HG03460 (cell line): ENCODE measurements around the gene ZNF385B.
"Not testable (repeated sequence)": the region's sequence is repeated elsewhere in the genome, so short reads cannot be mapped to it uniquely, and the experiment has no call there.

ENCODE experiments used
- ATAC-seq: cut with Tn5 transposase; IDR thresholded peaks from one replicate; pipeline ENCODE4 v1.9.1; 2021; ENCODE audit not compliant: unreplicated experiment

Gene ZNF385B

DNA sequence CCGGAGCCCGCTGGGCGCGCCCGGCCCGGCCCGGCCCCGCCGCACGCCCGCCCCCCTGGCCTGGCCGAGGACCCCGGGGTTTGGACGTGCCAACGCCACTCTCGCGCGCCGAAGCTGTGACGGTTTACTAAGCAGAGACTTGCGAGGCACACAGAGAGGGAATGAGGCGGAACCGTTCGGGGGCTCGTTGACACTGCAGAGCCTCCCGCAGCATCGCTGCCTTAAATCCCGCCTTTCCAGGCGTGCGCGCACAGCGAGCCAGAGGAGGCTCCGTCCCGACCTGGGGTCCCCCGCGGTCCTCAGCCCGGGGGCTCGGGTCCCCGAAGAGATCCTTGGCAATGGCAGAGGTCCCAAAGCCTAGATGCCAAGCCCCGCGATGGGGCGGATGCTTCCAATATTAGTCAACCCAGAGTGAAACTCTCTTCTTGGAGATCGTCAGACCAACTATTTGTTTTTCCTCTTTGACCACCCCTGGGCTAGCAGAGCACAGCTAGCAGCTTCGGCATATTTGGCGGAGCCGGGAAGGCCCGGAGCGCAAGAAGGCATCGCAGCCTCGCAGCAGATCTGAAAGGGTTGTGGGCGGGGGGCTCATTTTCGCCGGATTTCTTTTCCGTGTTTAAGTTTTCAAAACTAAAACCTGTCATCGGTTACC is at the start of gene ZNF385B:
Gene ZNF385B, minus strand, starts transcription at position 197 of the 652 bp plus-strand sequence.
- ATAC-seq: no peak

DNA sequence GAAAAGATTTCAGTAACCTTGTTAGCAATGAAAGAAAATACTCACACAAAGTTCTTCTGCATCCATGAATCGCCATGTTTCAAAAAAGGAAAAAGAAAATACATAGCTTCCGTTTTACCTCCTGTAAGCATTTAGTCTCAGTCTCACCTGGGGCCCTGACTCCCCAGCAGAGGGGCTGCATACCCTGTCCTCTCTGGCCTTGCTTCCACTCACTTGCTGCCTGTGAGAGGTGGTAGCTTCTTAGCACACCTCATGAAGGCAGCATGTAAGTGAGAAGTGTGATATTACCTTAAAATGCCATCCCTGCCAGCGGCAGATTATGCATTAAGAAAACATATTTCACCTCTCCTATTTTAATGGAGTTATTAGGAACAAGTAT is 49.3 kb upstream of the ZNF385B start:
- ATAC-seq: no peak

GRCh38 chr2:179909845-179910734 is 48.7 kb upstream of the ZNF385B start:
- ATAC-seq: no peak

GRCh38 chr2:179900655-179901054 is 39.2 kb upstream of the ZNF385B start:
- ATAC-seq: no peak

DNA sequence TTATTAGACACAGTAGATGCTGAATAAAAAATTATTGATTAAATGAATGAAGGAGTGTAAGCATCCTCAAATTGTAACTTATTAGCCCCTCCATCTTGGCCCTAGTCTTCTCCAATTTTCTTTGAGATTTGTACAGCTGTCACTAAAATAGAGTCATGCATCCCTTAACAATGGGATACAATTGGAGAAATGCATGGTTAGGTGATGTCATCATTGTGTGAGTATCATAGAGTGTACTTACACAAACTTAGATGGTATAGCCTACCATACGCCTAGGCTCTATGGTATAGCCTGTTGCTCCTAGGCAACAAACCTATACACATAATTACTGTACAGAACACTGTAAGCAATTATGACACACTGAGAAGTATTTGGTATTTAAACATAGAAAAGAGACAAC is 38.3 kb upstream of the ZNF385B start:
- ATAC-seq: no peak

DNA sequence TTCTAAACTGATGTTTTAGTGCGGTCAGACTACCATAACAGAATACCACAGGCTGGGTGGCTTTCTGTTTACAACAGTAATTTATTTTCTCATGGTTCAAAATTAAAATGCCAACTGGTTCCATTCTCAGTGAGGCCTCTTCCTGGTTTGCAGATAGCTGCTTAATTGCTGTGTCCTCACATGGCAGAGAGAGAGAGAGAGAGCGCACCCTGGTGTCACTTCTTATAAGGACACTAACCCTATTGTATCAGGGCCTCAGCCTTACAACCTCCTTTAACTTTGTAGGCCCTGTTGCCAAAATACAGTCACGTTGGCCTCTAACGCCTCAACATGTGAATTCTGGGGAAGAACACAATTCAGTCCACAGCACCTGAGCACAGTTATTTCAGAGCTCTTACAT is 37.5 kb upstream of the ZNF385B start:
- ATAC-seq: peak; percentile 60

DNA sequence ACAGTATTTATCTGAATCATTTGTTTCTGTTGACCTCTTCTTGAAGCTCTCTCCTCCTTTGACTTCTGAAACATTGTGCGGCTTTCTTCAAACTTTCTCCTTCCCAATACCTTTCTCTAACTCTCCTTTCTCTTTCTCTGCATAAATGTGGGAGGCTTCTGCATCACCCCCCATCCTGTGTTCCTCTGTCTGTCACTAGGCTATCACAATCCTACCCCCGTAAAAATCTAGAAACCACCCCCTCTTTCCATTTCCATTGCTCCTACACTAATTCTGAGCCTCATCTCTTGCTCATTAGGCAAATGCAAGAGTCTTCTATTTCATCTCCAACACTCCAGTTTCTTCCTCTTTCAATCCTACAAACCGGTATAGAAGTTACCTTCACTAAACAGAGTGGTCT is 32.2 kb upstream of the ZNF385B start:
- ATAC-seq: no peak

- ATAC-seq: no peak
Measured at GRCh38 chr2:179891237-179891636, 29.8 kb upstream of the ZNF385B start.

DNA sequence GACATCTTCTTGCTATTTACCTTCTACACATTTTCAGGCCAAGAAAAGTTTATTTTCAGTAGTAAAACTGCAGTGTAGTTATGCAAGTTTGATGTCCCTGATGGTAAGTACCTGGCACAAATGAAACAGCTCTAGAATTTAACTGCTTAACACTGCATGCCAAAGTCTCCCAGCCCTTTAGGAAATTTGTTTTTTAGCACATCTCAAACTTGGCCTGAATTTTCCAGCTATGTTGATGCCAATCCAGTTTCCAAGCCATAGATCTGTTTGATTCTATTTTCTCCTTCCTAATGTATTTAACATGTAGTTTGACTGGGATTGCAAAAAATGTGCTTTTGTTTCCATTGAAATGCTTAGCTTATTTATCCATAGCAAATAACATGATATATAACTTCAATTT is 29.3 kb upstream of the ZNF385B start:
- no peak for ATAC-seq

DNA sequence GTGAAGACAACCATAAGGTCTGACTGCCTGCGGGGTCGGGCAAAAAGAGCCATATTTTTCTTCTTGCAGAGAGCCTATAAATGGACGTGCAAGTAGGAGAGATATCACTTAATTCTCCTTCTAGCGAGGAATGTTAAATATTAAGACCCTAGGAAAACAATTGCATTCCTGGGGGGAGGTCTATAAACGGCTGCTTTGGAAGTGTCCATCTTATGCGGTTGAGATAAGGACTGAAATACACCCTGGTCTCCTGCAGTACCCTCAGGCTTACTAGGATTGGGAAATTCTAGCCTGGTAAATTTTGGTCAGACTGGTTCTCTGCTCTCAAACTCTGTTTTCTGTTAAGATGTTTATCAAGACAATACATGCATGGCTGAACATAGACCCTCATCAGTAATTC is 27.2 kb upstream of the ZNF385B start:
- ATAC-seq: not testable (repeated sequence)

GRCh38 chr2:179884193-179884592 is 22.8 kb upstream of the ZNF385B start:
- no peak for ATAC-seq

DNA sequence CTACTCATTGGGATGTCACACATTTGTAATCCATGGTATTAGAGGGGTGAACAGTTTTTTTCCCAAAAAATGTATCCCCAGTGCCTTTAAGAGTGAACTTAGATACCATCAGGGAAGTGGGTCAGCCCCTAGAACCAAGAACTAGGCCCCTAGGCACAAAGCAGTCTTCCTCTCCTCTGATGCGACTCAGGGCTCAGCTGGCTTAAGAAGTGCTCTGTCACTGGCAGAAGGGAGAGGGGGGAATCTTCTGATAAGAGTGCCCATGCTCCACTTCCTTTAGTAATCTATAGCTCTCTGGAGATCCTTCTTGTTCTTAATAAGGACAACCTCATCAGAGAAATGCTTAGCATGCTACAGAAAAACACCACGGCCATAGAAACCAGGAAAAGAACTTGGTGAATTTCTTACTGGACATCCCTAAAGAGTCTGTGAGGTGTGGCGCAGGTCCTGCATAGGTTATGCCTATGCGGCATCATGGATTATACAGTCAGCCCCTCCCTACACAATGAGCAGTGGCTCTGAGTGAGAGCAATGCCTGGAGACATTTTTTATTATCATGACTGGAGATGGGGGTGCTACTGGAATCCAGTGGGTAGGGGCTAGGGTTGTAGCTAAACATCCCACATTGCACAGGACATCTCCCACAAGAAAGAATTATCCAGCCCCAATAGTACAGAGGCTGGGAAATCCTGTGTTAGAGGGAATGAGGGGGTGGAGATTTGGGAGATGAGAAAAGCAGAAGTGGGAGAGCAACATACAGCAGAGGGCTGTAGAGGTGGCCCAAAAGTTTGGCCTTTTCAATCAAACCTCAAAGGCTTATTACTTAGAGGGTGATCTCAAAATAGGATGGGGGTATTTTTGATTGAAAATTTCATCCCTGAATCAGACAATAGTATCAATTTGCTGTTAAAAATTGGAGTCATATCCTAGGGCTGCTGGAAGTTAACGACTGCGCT is 21.7 kb upstream of the ZNF385B start:
- ATAC-seq: no peak

- no peak for ATAC-seq
Measured at GRCh38 chr2:179877601-179878364, 16.4 kb upstream of the ZNF385B start.

DNA sequence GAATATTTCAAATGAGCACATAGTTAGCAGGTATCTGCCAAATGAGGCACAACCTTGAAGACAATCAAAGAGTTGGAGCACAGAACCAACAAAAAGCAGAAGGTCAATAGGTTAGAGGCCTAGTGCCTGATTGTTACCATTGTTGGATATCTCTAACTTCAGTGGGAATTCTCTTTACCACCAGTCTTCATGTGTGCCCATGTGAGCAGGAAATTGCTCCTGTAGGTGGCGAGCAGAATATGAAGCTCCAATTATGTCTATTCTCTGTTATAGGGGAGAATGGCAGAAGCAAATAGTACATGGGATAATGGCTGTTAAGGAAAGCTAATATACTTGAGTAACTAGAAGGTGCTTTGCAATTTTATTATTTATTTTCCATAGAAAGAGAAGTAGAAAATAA is 14.9 kb upstream of the ZNF385B start:
- no peak for ATAC-seq

DNA sequence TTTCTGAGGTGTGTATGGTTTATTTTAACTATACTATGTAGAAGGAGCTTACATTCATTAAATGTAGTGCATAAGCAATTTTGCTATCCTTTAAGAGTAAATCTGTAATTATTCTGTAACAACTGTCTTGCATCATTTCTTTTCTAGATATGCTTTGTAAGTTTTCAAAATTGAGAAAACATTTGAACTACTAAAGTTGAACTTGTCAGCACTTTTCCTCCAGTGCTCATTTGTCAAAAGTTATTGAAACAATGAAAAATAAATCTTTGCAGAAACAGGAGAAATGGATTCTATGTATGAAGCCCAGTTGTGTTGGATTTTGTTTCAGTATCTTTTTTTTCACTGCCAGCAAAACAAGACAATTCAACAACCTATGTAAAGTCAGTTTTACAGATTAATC is 14.5 kb upstream of the ZNF385B start:
- ATAC-seq: no peak

GRCh38 chr2:179862898-179863458 is 1.6 kb upstream of the ZNF385B start:
- no peak for ATAC-seq

DNA sequence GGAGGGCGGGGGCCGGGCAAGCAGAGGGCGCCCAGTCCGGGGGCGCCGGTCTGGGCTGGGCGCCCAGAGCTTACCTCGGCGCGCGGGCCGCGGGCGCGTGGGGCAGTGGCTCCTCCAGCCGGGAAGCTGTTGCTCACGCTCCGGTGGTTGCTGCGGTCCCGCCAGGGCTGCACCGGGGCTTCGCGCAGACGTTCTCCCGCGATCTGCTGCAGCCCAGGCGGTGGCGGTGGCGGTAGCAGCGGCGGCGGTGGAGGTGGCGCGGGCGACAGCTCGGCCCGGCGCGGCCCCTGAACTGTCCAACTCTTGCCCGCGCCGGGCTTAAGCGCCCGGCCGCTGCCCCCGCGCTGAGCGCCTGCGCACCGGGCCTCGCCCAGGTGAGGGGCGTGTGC is 391 bp downstream of the ZNF385B start:
- ATAC-seq: no peak

DNA sequence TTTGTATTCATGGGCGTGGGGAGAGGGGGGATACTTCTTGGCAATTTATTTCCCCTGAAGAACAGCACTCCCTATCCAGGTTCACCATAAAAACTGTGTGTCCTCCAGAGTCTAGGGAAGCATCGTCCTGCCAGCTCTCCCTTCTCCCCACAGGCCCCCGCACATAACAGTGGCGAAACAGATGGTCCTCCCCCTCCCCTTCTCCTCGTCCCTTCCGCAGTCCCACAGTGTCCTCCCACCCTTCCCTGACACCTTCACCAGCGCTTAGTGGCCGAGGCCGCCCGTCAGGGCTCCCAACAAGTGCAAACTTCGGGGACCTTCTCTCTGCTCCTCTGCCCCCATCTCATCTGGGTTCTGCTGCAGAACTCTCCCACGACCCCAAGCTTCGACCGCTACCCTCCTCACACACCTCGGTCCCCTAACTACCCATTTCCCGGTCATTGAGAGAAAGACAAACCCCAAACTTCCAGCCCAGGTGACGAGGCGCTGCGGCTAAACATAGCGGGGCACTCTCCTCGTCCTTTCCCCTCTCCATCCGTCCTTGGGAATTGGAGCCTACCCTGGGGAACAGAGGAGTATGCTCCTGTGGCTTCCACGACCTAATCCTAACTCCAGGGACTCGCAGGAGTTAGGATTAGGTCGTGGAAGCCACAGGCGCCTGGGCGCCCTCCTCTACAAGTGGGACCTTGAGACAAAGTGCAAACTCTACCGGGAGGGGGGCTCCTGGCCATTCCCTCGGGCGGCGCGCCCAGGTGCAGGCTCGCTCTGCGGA is 971 bp downstream of the ZNF385B start:
- ATAC-seq: no peak

DNA sequence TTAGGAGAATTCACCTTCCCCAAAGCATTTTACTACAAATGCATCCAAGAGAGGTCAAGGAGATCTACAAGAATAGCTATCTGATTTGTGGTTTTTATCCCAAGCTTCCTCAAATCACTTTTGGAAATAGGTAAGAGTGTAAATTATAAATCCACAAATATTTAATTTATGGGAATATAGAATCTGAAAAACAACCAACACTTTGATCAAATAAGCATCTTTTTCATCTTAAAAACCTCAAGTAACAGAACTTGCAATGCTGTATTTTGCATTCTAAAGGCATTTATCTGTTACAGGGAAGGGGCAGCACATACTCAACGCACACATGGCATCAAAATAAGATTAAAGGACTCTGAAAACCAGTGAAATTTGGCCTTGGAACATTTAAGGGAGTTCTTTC is 1.9 kb downstream of the ZNF385B start:
- no peak for ATAC-seq

DNA sequence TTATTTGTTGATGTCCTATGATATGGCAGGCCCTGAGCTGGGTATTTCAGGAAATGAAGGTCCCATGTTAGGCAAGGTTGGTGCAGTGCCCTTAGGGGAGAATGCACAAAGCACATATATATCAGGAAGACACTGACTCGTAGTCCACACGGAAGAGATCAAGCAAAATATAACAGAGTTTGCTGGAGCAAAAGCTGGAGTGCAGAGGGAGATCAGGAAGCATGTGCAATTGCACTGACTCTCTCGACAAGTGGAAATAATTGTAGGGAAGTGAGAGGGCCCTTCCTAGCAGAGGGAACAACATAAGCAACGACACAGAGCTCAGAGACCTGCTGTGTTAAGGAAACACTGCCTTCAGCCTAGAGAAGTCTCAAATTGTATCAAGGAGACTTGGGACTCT is 4.2 kb downstream of the ZNF385B start:
- ATAC-seq: no peak
